ENCODE results near the gene TSC22D1. TPM values are rescaled to one million over a fixed set of nuclear protein-coding genes. Genes with fewer than 3 reads are reported as not detected.

TSC22D1 gene
- total and polyA plus RNA-seq, 4 donors: 21.0 to 43.5 (median 37.0) TPM

DNA sequence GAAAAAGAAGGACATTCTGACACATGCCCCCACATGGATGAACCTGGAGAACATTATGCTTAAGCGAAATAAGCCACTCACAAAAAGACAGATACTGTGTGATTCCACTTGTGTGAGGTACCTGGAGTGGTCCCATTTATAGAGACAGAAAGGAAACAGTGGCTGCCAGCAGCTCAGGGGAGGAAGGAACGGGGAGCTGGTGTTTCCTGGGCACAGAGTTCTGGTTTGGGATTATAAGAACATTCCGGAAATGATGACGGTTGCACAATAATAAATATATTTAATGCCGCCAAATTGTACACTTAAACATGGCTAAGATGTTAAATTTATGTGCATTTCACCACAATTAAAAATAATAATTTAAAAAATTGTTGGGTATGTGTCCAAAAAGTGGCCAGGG is 169.5 kb downstream of the TSC22D1 start:
- H3K27ac ChIP-seq (ENCODE audit: low read depth in 1 of 2, low read length in 2 of 2): no peak overlapping the region
- 87% methylated on average over 5 of the region's 5 CpGs for WGBS
- no peaks in the 10 kb centered on the region for H3K27me3 ChIP-seq (ENCODE audit: control insufficient read depth in 4 of 4, insufficient read depth in 4 of 4, low read length in 3 of 4)

More for the DNA sequence above, 169.5 kb downstream of the TSC22D1 start:
- H3K4me1 ChIP-seq (ENCODE audit: control insufficient read depth in 4 of 4, insufficient read depth in 4 of 4, low read length in 3 of 4): peaks cover 2 to 31% (median 25%) of the 10 kb centered on the region in 4 donors
- H3K9me3 ChIP-seq (ENCODE audit: control insufficient read depth in 4 of 4, low read length in 3 of 4): no peaks in the 10 kb centered on the region
- H3K9ac ChIP-seq (ENCODE audit: low read depth in 1 of 2, low read length in 2 of 2): no peak overlapping the region
- H3K4me3 ChIP-seq (ENCODE audit: low read depth in 1 of 3, low read length in 3 of 3): no peak overlapping the region
- no peak for DNase-seq (ENCODE audit: low spot score)
- H3K36me3 ChIP-seq (ENCODE audit: control insufficient read depth in 4 of 4, insufficient read depth in 3 of 4, low read depth in 1 of 4, low read length in 3 of 4): no peaks in the 10 kb centered on the region
- TF ChIP-seq RAD21 (IDR thresholded peaks at IDR 0.05) (no peak), TAF1 (conservative IDR thresholded peaks at IDR 0.05) (no peak), CTCF (IDR thresholded peaks at IDR 0.05; ENCODE audit: low read depth, low read length, missing input control) (no peak), ATF3 (IDR thresholded peaks at IDR 0.05) (no peak), JUND (IDR thresholded peaks at IDR 0.05) (no peak), GABPA (IDR thresholded peaks at IDR 0.05 in 1 of 2, conservative IDR thresholded peaks at IDR 0.05 in 1 of 2) (no peak), EGR1 (IDR thresholded peaks at IDR 0.05; ENCODE audit: low read depth in 2 of 2) (no peak), ZBTB33 (IDR thresholded peaks at IDR 0.05) (no peak), FOXA1 (IDR thresholded peaks at IDR 0.05) (no peak), RXRA (IDR thresholded peaks at IDR 0.05) (no peak), REST (IDR thresholded peaks at IDR 0.05) (no peak), FOXA2 (IDR thresholded peaks at IDR 0.05) (no peak), NR2F2 (IDR thresholded peaks at IDR 0.05) (no peak), HNF4A (conservative IDR thresholded peaks at IDR 0.05) (no peak), SP1 (IDR thresholded peaks at IDR 0.05) (no peak)
- TF ChIP-seq, protein P1, sequence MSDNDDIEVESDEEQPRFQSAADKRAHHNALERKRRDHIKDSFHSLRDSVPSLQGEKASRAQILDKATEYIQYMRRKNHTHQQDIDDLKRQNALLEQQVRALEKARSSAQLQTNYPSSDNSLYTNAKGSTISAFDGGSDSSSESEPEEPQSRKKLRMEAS (IDR thresholded peaks at IDR 0.05): no peak
